IMR-90 (cell line): ENCODE results near the gene RNF215. TPM values are rescaled to one million over a fixed set of nuclear protein-coding genes. Genes with fewer than 3 reads are reported as not detected.
A peak's percentile ranks its signal among the peaks of the same experiment; 100 is the strongest.

Experiments used
- ATAC-seq: fragments of 200-7000 bp; cut with Tn5 transposase; 2 replicates; pipeline ENCODE4 v1.9.1; 2020; ENCODE audit warnings: low read depth, mild to moderate bottlenecking, moderate library complexity
- BruUV-seq: library from RNA; stranded (reverse); fragments of 400-500 nt; replicated peaks from 2 replicates; lab custom pipeline; 2021; lab: Mats Ljungman, UMichigan
- CTCF ChIA-PET: fragments of 300-600 bp; formaldehyde crosslinking; extraction: SDS; loops from one replicate; lab custom pipeline; 2021; ENCODE audit warnings: antibody characterized with exemption; lab: Yijun Ruan, JAX
- POLR2A ChIA-PET: fragments of 300-600 bp; sonication (Branson Sonifier 250); formaldehyde crosslinking; loops from one replicate; lab custom pipeline; 2022; ENCODE audit warnings: antibody characterized with exemption; ENCODE audit not compliant: unreplicated experiment; lab: Charles Lee
- DNase-seq: peaks from one replicate; pipeline ENCODE4 v3.0.0; 2013
- H2AFZ ChIP-seq: replicated peaks from 2 replicates; pipeline ENCODE3; 2013; ENCODE audit warnings: low read length, mild to moderate bottlenecking; ENCODE audit not compliant: poor library complexity
- H2AK5ac ChIP-seq: 2 replicates; pipeline ENCODE4 v1.6.1; 2013; ENCODE audit warnings: low read depth, low read length, inconsistent platforms
- H2AK9ac ChIP-seq: replicated peaks from 2 replicates; pipeline ENCODE3; 2013; ENCODE audit warnings: mild to moderate bottlenecking, low read depth, low read length, moderate library complexity; ENCODE audit not compliant: poor library complexity
- H2BK120ac ChIP-seq: 2 replicates; pipeline ENCODE4 v1.6.1; 2013; ENCODE audit warnings: low read depth, low read length, inconsistent platforms
- H2BK15ac ChIP-seq: 3 replicates; pipeline ENCODE4 v1.6.1; 2013; ENCODE audit warnings: low read depth, low read length, inconsistent platforms
- H2BK20ac ChIP-seq: 2 replicates; pipeline ENCODE4 v1.6.1; 2013; ENCODE audit warnings: low read depth, mild to moderate bottlenecking, inconsistent platforms, low read length, moderate library complexity
- H2BK5ac ChIP-seq: 2 replicates; pipeline ENCODE4 v1.6.1; 2013; ENCODE audit warnings: mild to moderate bottlenecking, low read depth, low read length, inconsistent platforms; ENCODE audit not compliant: poor library complexity, severe bottlenecking
- H3K14ac ChIP-seq: replicated peaks from 2 replicates; pipeline ENCODE4 v1.6.1; 2013; ENCODE audit warnings: low read depth, low read length, inconsistent platforms
- H3K18ac ChIP-seq: 2 replicates; pipeline ENCODE4 v1.6.1; 2013; ENCODE audit warnings: low read depth, low read length, control low read depth
- H3K23ac ChIP-seq: 2 replicates; pipeline ENCODE4 v1.6.1; 2013; ENCODE audit warnings: low read depth, low read length, inconsistent platforms
- H3K27ac ChIP-seq: 2 replicates; pipeline ENCODE4 v1.5.1; 2013; ENCODE audit warnings: mild to moderate bottlenecking, control low read depth, low read length; ENCODE audit not compliant: insufficient read depth
- H3K27me3 ChIP-seq: 2 replicates; pipeline ENCODE4 v1.6.1; 2013; ENCODE audit warnings: low read length; ENCODE audit not compliant: control insufficient read depth, insufficient read depth
- H3K36me3 ChIP-seq: 2 replicates; pipeline ENCODE4 v1.6.1; 2013; ENCODE audit warnings: low read length, mixed read lengths; ENCODE audit not compliant: control insufficient read depth, insufficient read depth
- H3K4ac ChIP-seq: 2 replicates; pipeline ENCODE4 v1.6.1; 2013; ENCODE audit warnings: low read depth, low read length, inconsistent platforms
- H3K4me1 ChIP-seq: 2 replicates; pipeline ENCODE4 v1.6.1; 2013; ENCODE audit warnings: low read length, mixed read lengths; ENCODE audit not compliant: control insufficient read depth, insufficient read depth
- H3K4me2 ChIP-seq: 2 replicates; pipeline ENCODE4 v1.6.1; 2013; ENCODE audit warnings: low read depth, mild to moderate bottlenecking, control low read depth, low read length, moderate library complexity
- H3K4me3 ChIP-seq: 2 replicates; pipeline ENCODE4 v1.5.1; 2013; ENCODE audit warnings: low read depth, mild to moderate bottlenecking, control low read depth, low read length, moderate library complexity; ENCODE audit not compliant: insufficient read depth
- H3K56ac ChIP-seq: 2 replicates; pipeline ENCODE4 v1.6.1; 2013; ENCODE audit warnings: low read length, inconsistent platforms; ENCODE audit not compliant: insufficient read depth; ENCODE audit errors: extremely low read depth
- H3K79me1 ChIP-seq, 2 experiments: 2 replicates each; pipeline ENCODE4 v1.6.1; 2013; ENCODE audit warnings: low read length in 2 of 2, inconsistent platforms in 1 of 2, low read depth in 1 of 2
- H3K9ac ChIP-seq: 2 replicates; pipeline ENCODE4 v1.6.1; 2013; ENCODE audit warnings: low read depth, low read length, control low read depth
- H3K9me1 ChIP-seq: 2 replicates; pipeline ENCODE4 v1.6.1; 2013; ENCODE audit warnings: low read length, inconsistent platforms; ENCODE audit not compliant: insufficient read depth
- H3K9me3 ChIP-seq: 2 replicates; pipeline ENCODE4 v1.6.1; 2013; ENCODE audit warnings: low read length; ENCODE audit not compliant: control insufficient read depth, insufficient read depth
- H4K20me1 ChIP-seq: 2 replicates; pipeline ENCODE4 v1.6.1; 2013; ENCODE audit warnings: low read length, inconsistent platforms; ENCODE audit not compliant: insufficient read depth
- H4K5ac ChIP-seq: 2 replicates; pipeline ENCODE4 v1.6.1; 2013; ENCODE audit warnings: mild to moderate bottlenecking, low read depth, low read length, control low read depth
- H4K8ac ChIP-seq, 2 experiments: 2 replicates each; pipeline ENCODE4 v1.6.1; 2013; ENCODE audit warnings: low read depth in 2 of 2, low read length in 2 of 2, control low read depth in 1 of 2, inconsistent platforms in 1 of 2
- H4K91ac ChIP-seq: 2 replicates; pipeline ENCODE4 v1.6.1; 2013; ENCODE audit warnings: low read depth, low read length, inconsistent platforms; ENCODE audit not compliant: insufficient read depth
- BHLHE40 ChIP-seq: fragments of 150-350 bp; IDR thresholded peaks from 2 replicates; pipeline ENCODE4 v1.6.1; 2016; ENCODE audit warnings: mild to moderate bottlenecking, low read depth, low read length
- CEBPB ChIP-seq: IDR thresholded peaks from 2 replicates; pipeline ENCODE4 v1.6.1; 2012; ENCODE audit warnings: low read depth, low read length, improper control_type of control experiment
- CHD1 ChIP-seq: IDR thresholded peaks from 2 replicates; pipeline ENCODE4 v1.6.1; 2012; ENCODE audit warnings: low read depth, low read length, improper control_type of control experiment
- CTCF ChIP-seq: conservative IDR thresholded peaks from 2 replicates; pipeline ENCODE4 v1.5.1; 2012; ENCODE audit warnings: mild to moderate bottlenecking, low read depth, low read length, improper control_type of control experiment
- FOS ChIP-seq: fragments of 150-350 bp; IDR thresholded peaks from 2 replicates; pipeline ENCODE4 v1.6.1; 2016; ENCODE audit warnings: low read depth, low read length
- MAFK ChIP-seq: IDR thresholded peaks from 2 replicates; pipeline ENCODE4 v1.6.1; 2012; ENCODE audit warnings: low read depth, low read length, improper control_type of control experiment
- MXI1 ChIP-seq: IDR thresholded peaks from 2 replicates; pipeline ENCODE4 v1.6.1; 2012; ENCODE audit warnings: low read depth, mild to moderate bottlenecking, low read length, moderate library complexity, borderline replicate concordance
- NFE2L2 ChIP-seq: fragments of 150-350 bp; IDR thresholded peaks from 2 replicates; pipeline ENCODE4 v1.6.1; 2016; ENCODE audit warnings: low read depth, mild to moderate bottlenecking, low read length
- RAD21 ChIP-seq: IDR thresholded peaks from 2 replicates; pipeline ENCODE4 v1.6.1; 2012; ENCODE audit warnings: low read length, improper control_type of control experiment
- RCOR1 ChIP-seq: IDR thresholded peaks from 2 replicates; pipeline ENCODE4 v1.6.1; 2012; ENCODE audit warnings: mild to moderate bottlenecking, low read length, improper control_type of control experiment; ENCODE audit not compliant: insufficient replicate concordance
- RFX5 ChIP-seq: IDR thresholded peaks from 2 replicates; pipeline ENCODE4 v1.8.0; 2012; ENCODE audit warnings: low read depth, mild to moderate bottlenecking, low read length, moderate library complexity
- SMC3 ChIP-seq: fragments of 150-350 bp; IDR thresholded peaks from 2 replicates; pipeline ENCODE4 v1.6.1; 2016; ENCODE audit warnings: low read depth, mild to moderate bottlenecking, antibody characterized with exemption, low read length, moderate library complexity
- WGBS, 2 experiments: methylation state at CpG; one replicate each; pipeline versions ENCODE4 v1.1.5 to v1.1.7; 2013; ENCODE audit warnings: missing lambda C conversion rate in 2 of 2; ENCODE audit not compliant: insufficient read length in 1 of 2; ENCODE audit errors: extremely low coverage in 2 of 2; 5-methylcytosine and 5-hydroxymethylcytosine counted together
- dilution Hi-C: fragments of 300-500 bp; cut with HindIII; formaldehyde crosslinking; loops from one replicate; pipeline ENCODE4 v1.14.3; 2018; ENCODE audit warnings: low sequenced_read_pairs; ENCODE audit not compliant: unreplicated experiment
- in situ Hi-C: fragments of 300-500 bp; cut with MboI; formaldehyde crosslinking; loops from 3 replicates; pipeline ENCODE4 v1.14.3; 2019; ENCODE audit warnings: low sequenced_read_pairs, inconsistent platforms, mixed read lengths
- intact Hi-C: fragments of 100-400 bp; cut with micrococcal nuclease; formaldehyde crosslinking; loops from 2 replicates; pipeline ENCODE4 v1.10.0; 2022
- polyA plus RNA-seq, 3 experiments: library from polyadenylated mRNA; depleted of rRNA; stranded (reverse); fragments of >200 nt; gene quantifications; 2 replicates each; pipeline ENCODE4 v1.2.3, GENCODE V29; 2012; ENCODE audit warnings: low replicate concordance in 1 of 3
- total RNA-seq: library from RNA; depleted of rRNA; stranded (reverse); fragments of >200 nt; gene quantifications from 2 replicates; pipeline ENCODE4 v1.2.3, GENCODE V29; 2012
- TF ChIP-seq, protein P1 (sequence below): fragments of 150-350 bp; IDR thresholded peaks from 2 replicates; pipeline ENCODE4 v1.6.1; 2017; ENCODE audit warnings: mild to moderate bottlenecking, antibody characterized with exemption, low read length, low read depth

Gene RNF215
- total and polyA plus RNA-seq, 2 of the 4 experiments (the other 2 are of a cell fraction) = 15.8 to 21.9 TPM

DNA sequence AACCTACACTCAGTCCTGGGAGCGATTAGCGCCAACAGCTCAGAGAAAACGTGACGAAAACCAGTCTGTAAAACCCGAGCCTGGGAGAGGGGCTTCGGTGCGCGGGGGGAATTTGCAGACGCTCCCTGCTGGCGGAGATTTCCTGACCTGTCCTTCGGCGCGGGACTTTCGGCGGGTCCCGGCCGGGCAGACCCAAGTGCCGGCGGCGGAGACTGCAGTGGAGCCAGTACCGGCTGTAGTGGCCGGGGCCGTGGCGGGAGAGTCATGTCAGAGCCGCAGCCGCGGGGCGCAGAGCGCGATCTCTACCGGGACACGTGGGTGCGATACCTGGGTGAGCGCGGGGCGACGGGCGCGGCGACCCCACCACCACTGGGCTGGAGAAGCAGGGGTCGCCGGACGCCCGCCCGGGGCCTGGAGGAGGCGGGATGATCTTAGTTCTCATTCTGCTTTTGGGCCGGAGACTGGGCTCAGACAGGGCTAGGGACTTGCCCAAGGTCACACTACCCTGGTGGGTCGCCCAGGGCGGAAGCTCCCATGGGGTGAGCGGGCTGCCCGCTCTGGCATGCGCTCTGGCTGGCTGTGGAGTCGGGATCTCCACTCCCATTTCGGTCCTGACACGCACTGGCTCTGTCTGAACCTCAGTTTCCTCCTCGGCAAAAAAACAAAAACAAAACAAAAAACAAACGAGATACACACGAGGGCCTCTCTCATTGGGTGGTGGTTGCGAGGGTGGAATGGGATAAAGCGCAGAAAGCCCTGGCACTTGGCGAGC is 38.6 kb upstream of the RNF215 start, which contains the start of gene MTFP1:
MTFP1 (plus strand) TSS at position 153 of the 772 bp plus-strand sequence; CDS start at position 265, 112 bp downstream.
- 1% methylated on average over 23 of the region's 61 CpGs; no CpG with 5 or more reads in 1 of the 2 experiments for WGBS, 2 experiments
- peak within 1 kb of the TSS; percentile 96 for H2AFZ ChIP-seq
- H2BK120ac ChIP-seq = peak within 1 kb of the TSS; percentile 64
- POLR2A ChIA-PET = interaction anchor here (0.6 kb wide), 1 partner anchor 51 kb away, joined by 7 read pairs; no protein-coding TSS in a partner anchor
- H3K4me3 ChIP-seq = peak within 1 kb of the TSS; percentile 73
- H2AK5ac ChIP-seq = peak within 1 kb of the TSS; percentile 95
- dilution Hi-C loops = no loop called here
- peaks cover 13% of the 10 kb centered on the region for H3K9me1 ChIP-seq
- peaks cover 9% of the 10 kb centered on the region for H3K36me3 ChIP-seq
- H4K20me1 ChIP-seq = no peaks in the 10 kb centered on the region
- peak within 1 kb of the TSS; percentile 88 for H3K14ac ChIP-seq
- H3K23ac ChIP-seq = peak within 1 kb of the TSS; percentile 55
- peak within 1 kb of the TSS; percentile 94 for H3K9ac ChIP-seq
- in situ Hi-C loops = no loop called here
- peaks cover 20% of the 10 kb centered on the region for H3K4me1 ChIP-seq
- peak within 1 kb of the TSS; percentile 87 for H3K27ac ChIP-seq
- peak within 1 kb of the TSS; percentile 62; the same call in 1 of the 2 replicates for H3K18ac ChIP-seq
- no peaks in the 10 kb centered on the region for H3K27me3 ChIP-seq
- peaks cover 17 to 40% of the 10 kb centered on the region in 2 experiments; a peak in 3 of 4 replicates for H3K79me1 ChIP-seq
- H3K4me2 ChIP-seq = peak within 1 kb of the TSS; percentile 93
- peak within 1 kb of the TSS; percentile 72 for H2BK20ac ChIP-seq
- CTCF ChIA-PET = interaction anchor here (0.7 to 1.2 kb wide), 3 partner anchors 9 to 35 kb away, joined by 3 to 5 read pairs (median 4); no protein-coding TSS in a partner anchor
- peak within 1 kb of the TSS; percentile 89 for H3K4ac ChIP-seq
- H4K8ac ChIP-seq = peak within 1 kb of the TSS; percentile 41 to 90
- H2AK9ac ChIP-seq = peak within 1 kb of the TSS; percentile 100
- peak; percentile 62 for DNase-seq
- ATAC-seq = peak; percentile 1; the same call in 1 of the 2 replicates
- H3K9me3 ChIP-seq = no peaks in the 10 kb centered on the region
- H4K91ac ChIP-seq = peak within 1 kb of the TSS; percentile 67
- peak within 1 kb of the TSS; percentile 69 for H2BK5ac ChIP-seq
- H2BK15ac ChIP-seq = peak within 1 kb of the TSS; percentile 40; the same call in 1 of the 3 replicates
- BruUV-seq = no TSS peak
- peak within 1 kb of the TSS; percentile 86 for H3K56ac ChIP-seq
- H4K5ac ChIP-seq = peak within 1 kb of the TSS; percentile 87
- intact Hi-C loops = no loop called here
- no peak for TF ChIP-seq RCOR1
- TF ChIP-seq CHD1 = no peak; the same call in 1 of the 2 replicates
- 0 out of 2 replicates have a peak, but pooled peaks have one; percentile 3 for TF ChIP-seq RAD21
- peak; percentile 78 for TF ChIP-seq MXI1
- no peak for TF ChIP-seq RFX5
- TF ChIP-seq NFE2L2 = no peak
- TF ChIP-seq CTCF = 0 out of 2 replicates have a peak, but pooled peaks have one; percentile 1
- peak; percentile 68; the same call in 1 of the 2 replicates for TF ChIP-seq BHLHE40
- no peak for TF ChIP-seq MAFK
- no peak for TF ChIP-seq FOS
- no peak for TF ChIP-seq CEBPB
- TF ChIP-seq, protein P1, sequence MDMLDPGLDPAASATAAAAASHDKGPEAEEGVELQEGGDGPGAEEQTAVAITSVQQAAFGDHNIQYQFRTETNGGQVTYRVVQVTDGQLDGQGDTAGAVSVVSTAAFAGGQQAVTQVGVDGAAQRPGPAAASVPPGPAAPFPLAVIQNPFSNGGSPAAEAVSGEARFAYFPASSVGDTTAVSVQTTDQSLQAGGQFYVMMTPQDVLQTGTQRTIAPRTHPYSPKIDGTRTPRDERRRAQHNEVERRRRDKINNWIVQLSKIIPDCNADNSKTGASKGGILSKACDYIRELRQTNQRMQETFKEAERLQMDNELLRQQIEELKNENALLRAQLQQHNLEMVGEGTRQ = no peak
- TF ChIP-seq SMC3 = 0 out of 2 replicates have a peak, but pooled peaks have one; percentile 12
